Neural cell (in vitro differentiated cells): ENCODE measurements around the gene ACAP3. TPM values are rescaled to one million over a fixed set of nuclear protein-coding genes. Genes with fewer than 3 reads are reported as not detected.

Source experiments
- H2AFZ ChIP-seq: fragments of 200-600, 300-800 bp; sonication (generic), shearing (Covaris generic); 2 replicates; pipeline ENCODE4 v1.6.0; 2014; ENCODE audit warnings: low read depth, mild to moderate bottlenecking, antibody characterized with exemption, low read length, moderate library complexity
- H3F3A ChIP-seq: fragments of 200-600 bp; shearing (Covaris generic); 2 replicates; pipeline ENCODE4 v1.6.1; 2016; ENCODE audit warnings: mild to moderate bottlenecking, moderate library complexity, mixed read lengths, antibody characterized with exemption, low read length; ENCODE audit not compliant: insufficient read depth, poor library complexity, severe bottlenecking
- H3K27ac ChIP-seq: fragments of 200-600, 300-800 bp; sonication (generic), shearing (Covaris generic); 2 replicates; pipeline ENCODE4 v1.5.1; 2014; ENCODE audit warnings: mild to moderate bottlenecking, low read length, moderate library complexity
- H3K27me3 ChIP-seq: fragments of 300-800, 200-600 bp; sonication (generic), shearing (Covaris generic); 2 replicates; pipeline ENCODE4 v1.6.0; 2014; ENCODE audit warnings: mild to moderate bottlenecking, low read depth, low read length, moderate library complexity; ENCODE audit not compliant: insufficient read depth
- H3K36me3 ChIP-seq: fragments of 300-800, 200-600 bp; sonication (generic), shearing (Covaris generic); 2 replicates; pipeline ENCODE4 v1.5.1; 2014; ENCODE audit warnings: mild to moderate bottlenecking, antibody characterized with exemption, low read length, moderate library complexity; ENCODE audit not compliant: insufficient read depth
- H3K4me2 ChIP-seq: fragments of 300-800, 200-600 bp; sonication (generic), shearing (Covaris generic); 2 replicates; pipeline ENCODE4 v1.6.0; 2014; ENCODE audit warnings: mild to moderate bottlenecking, low read length
- H3K4me3 ChIP-seq: fragments of 300-800, 200-600 bp; sonication (generic), shearing (Covaris generic); 2 replicates; pipeline ENCODE4 v1.5.1; 2014; ENCODE audit warnings: mild to moderate bottlenecking, low read length, moderate library complexity
- H3K79me2 ChIP-seq: fragments of 200-600 bp; shearing (Covaris generic); replicated peaks from 2 replicates; pipeline ENCODE4 v1.6.0; 2014; ENCODE audit warnings: mild to moderate bottlenecking, low read length, moderate library complexity; ENCODE audit not compliant: insufficient read depth
- H3K9ac ChIP-seq: fragments of 300-800, 200-600 bp; sonication (generic), shearing (Covaris generic); 2 replicates; pipeline ENCODE4 v1.6.1; 2016; ENCODE audit warnings: mild to moderate bottlenecking, low read length, mixed read lengths
- H3K9me2 ChIP-seq: fragments of 200-600 bp; shearing (Covaris generic); 2 replicates; pipeline ENCODE4 v1.6.1; 2016; ENCODE audit warnings: mild to moderate bottlenecking, low read length, mixed read lengths; ENCODE audit not compliant: insufficient read depth
- H3K9me3 ChIP-seq: fragments of 200-600, 300-800 bp; sonication (generic), shearing (Covaris generic); 2 replicates; pipeline ENCODE4 v1.6.1; 2016; ENCODE audit warnings: mild to moderate bottlenecking, mixed run types, low read length, moderate library complexity, mixed read lengths
- H4K20me1 ChIP-seq: fragments of 200-600 bp; shearing (Covaris generic); 2 replicates; pipeline ENCODE4 v1.6.1; 2016; ENCODE audit warnings: mild to moderate bottlenecking, mixed run types; ENCODE audit not compliant: insufficient read depth
- EP300 ChIP-seq: fragments of 450-650 bp; conservative IDR thresholded peaks from 2 replicates; pipeline ENCODE4 v1.6.1; 2014; ENCODE audit warnings: antibody characterized with exemption, mild to moderate bottlenecking, moderate library complexity; ENCODE audit not compliant: poor library complexity, severe bottlenecking
- EZH2 ChIP-seq: fragments of 200-600, 300-800 bp; shearing (Covaris generic), sonication (generic); IDR thresholded peaks from 2 replicates; pipeline ENCODE4 v1.6.1; 2014; ENCODE audit warnings: antibody characterized with exemption, low read length, borderline replicate concordance, mild to moderate bottlenecking; ENCODE audit not compliant: insufficient read depth, poor library complexity, severe bottlenecking
- MXI1 ChIP-seq: fragments of 450-650 bp; conservative IDR thresholded peaks from 2 replicates; pipeline ENCODE4 v1.6.1; 2014; ENCODE audit warnings: antibody characterized with exemption, mild to moderate bottlenecking; ENCODE audit not compliant: poor library complexity, severe bottlenecking
- POLR2AphosphoS5 ChIP-seq: IDR thresholded peaks from 2 replicates; pipeline ENCODE4 v1.6.1; 2012
- RAD21 ChIP-seq: fragments of 450-650 bp; conservative IDR thresholded peaks from 2 replicates; pipeline ENCODE4 v1.6.1; 2014; ENCODE audit warnings: antibody characterized with exemption, mild to moderate bottlenecking, moderate library complexity
- SMC3 ChIP-seq: fragments of 450-650 bp; conservative IDR thresholded peaks from 2 replicates; pipeline ENCODE4 v1.6.1; 2014; ENCODE audit warnings: antibody characterized with exemption, mild to moderate bottlenecking, moderate library complexity; ENCODE audit not compliant: poor library complexity
- TAF1 ChIP-seq: IDR thresholded peaks from 2 replicates; pipeline ENCODE4 v1.6.1; 2012; ENCODE audit warnings: low read depth
- polyA plus RNA-seq: library from polyadenylated mRNA; depleted of rRNA; stranded (reverse); fragments of >200 nt; gene quantifications from 2 replicates; pipeline ENCODE4 v1.2.3, GENCODE V29; 2014
- TF ChIP-seq, protein P1 (sequence below): fragments of 450-650 bp; IDR thresholded peaks from 2 replicates; pipeline ENCODE4 v1.5.1; 2014; ENCODE audit warnings: antibody characterized with exemption, mild to moderate bottlenecking, moderate library complexity; ENCODE audit not compliant: poor library complexity, severe bottlenecking
- TF ChIP-seq, protein P2 (sequence below): IDR thresholded peaks from 2 replicates; pipeline ENCODE4 v1.6.1; 2012; ENCODE audit warnings: borderline replicate concordance

The ACAP3 gene
- polyA plus RNA-seq, 1 donor from 2014 or later = 186 TPM

DNA sequence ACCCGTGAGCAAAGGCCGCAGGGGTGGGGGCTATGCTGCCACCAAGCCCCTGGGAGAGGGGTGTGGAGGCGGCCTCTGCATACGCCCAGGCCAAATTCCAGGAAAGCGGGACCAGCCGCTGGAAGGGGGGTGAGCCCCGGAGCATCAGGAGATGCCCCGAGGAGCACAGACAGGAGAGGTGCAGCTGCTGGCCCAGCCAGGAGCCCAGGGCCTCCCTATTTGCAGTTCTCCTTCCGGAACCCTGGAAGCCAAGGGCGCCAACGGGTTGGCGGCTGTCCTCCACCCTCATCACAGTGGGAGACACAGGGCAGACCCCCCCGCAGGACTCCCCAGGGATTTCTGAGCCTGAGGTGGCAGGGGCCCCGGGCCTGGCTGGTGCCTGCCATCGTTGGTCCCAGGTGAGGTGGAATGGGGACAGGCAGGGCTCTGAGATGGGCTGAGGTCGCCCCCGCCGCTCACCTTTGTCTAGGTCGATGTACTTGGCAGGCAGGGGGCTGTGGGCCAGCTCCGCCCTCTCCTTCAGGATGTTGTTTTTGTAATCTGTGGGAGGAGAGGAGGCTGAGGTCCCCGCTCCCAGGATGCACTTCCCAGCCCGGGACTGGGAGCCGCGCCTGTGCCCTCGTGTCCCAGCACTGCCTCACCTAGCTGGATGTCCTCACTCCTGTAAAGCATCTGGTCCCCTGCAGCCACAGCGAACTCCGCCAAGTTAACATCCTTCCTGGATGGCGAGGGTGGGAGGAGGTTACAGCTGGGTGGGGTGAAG lies 45.8 kb upstream of the ACAP3 start:
- Histone ChIP-seq H4K20me1 (no peaks in the 10 kb centered on the region), H3K9ac (peak overlapping the region; percentile 9), H3K27me3 (peaks cover 26% of the 10 kb centered on the region), H3K4me2 (no peak overlapping the region), H3K27ac (no peak overlapping the region), H3K9me3 (no peaks in the 10 kb centered on the region), H2AFZ (no peak overlapping the region), H3K79me2 (no peaks in the 10 kb centered on the region), H3K4me3 (peak overlapping the region; percentile 55), H3F3A (no peaks in the 10 kb centered on the region), H3K9me2 (no peaks in the 10 kb centered on the region), H3K36me3 (no peaks in the 10 kb centered on the region)
- TF ChIP-seq, protein P1, sequence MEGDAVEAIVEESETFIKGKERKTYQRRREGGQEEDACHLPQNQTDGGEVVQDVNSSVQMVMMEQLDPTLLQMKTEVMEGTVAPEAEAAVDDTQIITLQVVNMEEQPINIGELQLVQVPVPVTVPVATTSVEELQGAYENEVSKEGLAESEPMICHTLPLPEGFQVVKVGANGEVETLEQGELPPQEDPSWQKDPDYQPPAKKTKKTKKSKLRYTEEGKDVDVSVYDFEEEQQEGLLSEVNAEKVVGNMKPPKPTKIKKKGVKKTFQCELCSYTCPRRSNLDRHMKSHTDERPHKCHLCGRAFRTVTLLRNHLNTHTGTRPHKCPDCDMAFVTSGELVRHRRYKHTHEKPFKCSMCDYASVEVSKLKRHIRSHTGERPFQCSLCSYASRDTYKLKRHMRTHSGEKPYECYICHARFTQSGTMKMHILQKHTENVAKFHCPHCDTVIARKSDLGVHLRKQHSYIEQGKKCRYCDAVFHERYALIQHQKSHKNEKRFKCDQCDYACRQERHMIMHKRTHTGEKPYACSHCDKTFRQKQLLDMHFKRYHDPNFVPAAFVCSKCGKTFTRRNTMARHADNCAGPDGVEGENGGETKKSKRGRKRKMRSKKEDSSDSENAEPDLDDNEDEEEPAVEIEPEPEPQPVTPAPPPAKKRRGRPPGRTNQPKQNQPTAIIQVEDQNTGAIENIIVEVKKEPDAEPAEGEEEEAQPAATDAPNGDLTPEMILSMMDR = no peak
- TF ChIP-seq MXI1 = no peak
- TF ChIP-seq, protein P2, sequence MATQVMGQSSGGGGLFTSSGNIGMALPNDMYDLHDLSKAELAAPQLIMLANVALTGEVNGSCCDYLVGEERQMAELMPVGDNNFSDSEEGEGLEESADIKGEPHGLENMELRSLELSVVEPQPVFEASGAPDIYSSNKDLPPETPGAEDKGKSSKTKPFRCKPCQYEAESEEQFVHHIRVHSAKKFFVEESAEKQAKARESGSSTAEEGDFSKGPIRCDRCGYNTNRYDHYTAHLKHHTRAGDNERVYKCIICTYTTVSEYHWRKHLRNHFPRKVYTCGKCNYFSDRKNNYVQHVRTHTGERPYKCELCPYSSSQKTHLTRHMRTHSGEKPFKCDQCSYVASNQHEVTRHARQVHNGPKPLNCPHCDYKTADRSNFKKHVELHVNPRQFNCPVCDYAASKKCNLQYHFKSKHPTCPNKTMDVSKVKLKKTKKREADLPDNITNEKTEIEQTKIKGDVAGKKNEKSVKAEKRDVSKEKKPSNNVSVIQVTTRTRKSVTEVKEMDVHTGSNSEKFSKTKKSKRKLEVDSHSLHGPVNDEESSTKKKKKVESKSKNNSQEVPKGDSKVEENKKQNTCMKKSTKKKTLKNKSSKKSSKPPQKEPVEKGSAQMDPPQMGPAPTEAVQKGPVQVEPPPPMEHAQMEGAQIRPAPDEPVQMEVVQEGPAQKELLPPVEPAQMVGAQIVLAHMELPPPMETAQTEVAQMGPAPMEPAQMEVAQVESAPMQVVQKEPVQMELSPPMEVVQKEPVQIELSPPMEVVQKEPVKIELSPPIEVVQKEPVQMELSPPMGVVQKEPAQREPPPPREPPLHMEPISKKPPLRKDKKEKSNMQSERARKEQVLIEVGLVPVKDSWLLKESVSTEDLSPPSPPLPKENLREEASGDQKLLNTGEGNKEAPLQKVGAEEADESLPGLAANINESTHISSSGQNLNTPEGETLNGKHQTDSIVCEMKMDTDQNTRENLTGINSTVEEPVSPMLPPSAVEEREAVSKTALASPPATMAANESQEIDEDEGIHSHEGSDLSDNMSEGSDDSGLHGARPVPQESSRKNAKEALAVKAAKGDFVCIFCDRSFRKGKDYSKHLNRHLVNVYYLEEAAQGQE = no peak
- TF ChIP-seq EP300 = no peak
- TF ChIP-seq TAF1 = no peak
- no peak for TF ChIP-seq POLR2AphosphoS5
- no peak for TF ChIP-seq SMC3
- no peak for TF ChIP-seq EZH2
- no peak for TF ChIP-seq RAD21

- TF ChIP-seq EZH2 = no peak
- TF ChIP-seq SMC3 = no peak
- TF ChIP-seq TAF1 = no peak
- TF ChIP-seq, protein P1 = no peak
- no peak for TF ChIP-seq POLR2AphosphoS5
- TF ChIP-seq, protein P2 = no peak
- TF ChIP-seq MXI1 = no peak
- no peak for TF ChIP-seq EP300
- no peak for TF ChIP-seq RAD21
- H4K20me1 ChIP-seq = peaks cover 3% of the 10 kb centered on the region
- no peak overlapping the region for H2AFZ ChIP-seq
- peaks cover 5% of the 10 kb centered on the region for H3K79me2 ChIP-seq
- no peaks in the 10 kb centered on the region for H3F3A ChIP-seq
- H3K4me3 ChIP-seq = no peak overlapping the region
- no peak overlapping the region for H3K4me2 ChIP-seq
- H3K27ac ChIP-seq = no peak overlapping the region
- H3K9me3 ChIP-seq = no peaks in the 10 kb centered on the region
- peaks cover 26% of the 10 kb centered on the region for H3K27me3 ChIP-seq
- no peaks in the 10 kb centered on the region for H3K9me2 ChIP-seq
- H3K9ac ChIP-seq = no peak overlapping the region
- H3K36me3 ChIP-seq = no peaks in the 10 kb centered on the region
These were observed 45.2 kb upstream of the ACAP3 start for GRCh38 chr1:1352786-1353388.
